ENCODE data around the gene FGFR3. TPM values are rescaled to one million over a fixed set of nuclear protein-coding genes. Genes with fewer than 3 reads are reported as not detected.

FGFR3 gene
- total and polyA plus RNA-seq, 2 donors, result 3.8 to 13.2 TPM

GRCh38 chr4:1813915-1814314 lies 20.8 kb downstream of the FGFR3 start:
- Histone ChIP-seq H3K27me3 (ENCODE audit: control insufficient read depth in 2 of 2, insufficient read depth in 1 of 2, low read length in 1 of 2) (no peaks in the 10 kb centered on the region), H3K36me3 (ENCODE audit: control insufficient read depth in 2 of 2, insufficient read depth in 2 of 2, low read length in 1 of 2) (peaks cover 72 to 88% of the 10 kb centered on the region in 2 donors), H3K9me3 (ENCODE audit: control insufficient read depth in 2 of 2, insufficient read depth in 1 of 2, low read length in 1 of 2) (no peaks in the 10 kb centered on the region), H3K4me3 (ENCODE audit: low read length in 2 of 2) (no peak overlapping the region), H3K4me1 (ENCODE audit: control insufficient read depth in 2 of 2, insufficient read depth in 2 of 2, low read length in 2 of 2) (peaks cover 0 to 25% of the 10 kb centered on the region in 2 donors), H3K27ac (ENCODE audit: low read depth in 1 of 2, low read length in 1 of 2) (no peak overlapping the region)
- 83% methylated on average over 9 of the region's 9 CpGs for WGBS
- DNase-seq (ENCODE audit: low read depth in 6 of 9, low spot score in 9 of 9), result no peak

GRCh38 chr4:1814453-1814852 lies 21.4 kb downstream of the FGFR3 start:
- peaks cover 0 to 25% of the 10 kb centered on the region in 2 donors for H3K4me1 ChIP-seq (ENCODE audit: control insufficient read depth in 2 of 2, insufficient read depth in 2 of 2, low read length in 2 of 2)
- no peaks in the 10 kb centered on the region for H3K27me3 ChIP-seq (ENCODE audit: control insufficient read depth in 2 of 2, insufficient read depth in 1 of 2, low read length in 1 of 2)
- H3K4me3 ChIP-seq (ENCODE audit: low read length in 2 of 2), result no peak overlapping the region
- H3K9me3 ChIP-seq (ENCODE audit: control insufficient read depth in 2 of 2, insufficient read depth in 1 of 2, low read length in 1 of 2), result no peaks in the 10 kb centered on the region
- 98% methylated on average over 8 of the region's 8 CpGs for WGBS
- DNase-seq (ENCODE audit: low read depth in 6 of 9, low spot score in 9 of 9), result no peak
- H3K27ac ChIP-seq (ENCODE audit: low read depth in 1 of 2, low read length in 1 of 2), result peak overlapping the region in 1 of 2 donors; percentile 32
- H3K36me3 ChIP-seq (ENCODE audit: control insufficient read depth in 2 of 2, insufficient read depth in 2 of 2, low read length in 1 of 2), result peaks cover 77 to 93% of the 10 kb centered on the region in 2 donors

- no peaks in the 10 kb centered on the region for H3K9me3 ChIP-seq (ENCODE audit: control insufficient read depth in 2 of 2, insufficient read depth in 1 of 2, low read length in 1 of 2)
- peaks cover 85 to 95% of the 10 kb centered on the region in 2 donors for H3K36me3 ChIP-seq (ENCODE audit: control insufficient read depth in 2 of 2, insufficient read depth in 2 of 2, low read length in 1 of 2)
- DNase-seq (ENCODE audit: low read depth in 6 of 9, low spot score in 9 of 9), result no peak
- peak overlapping the region in 1 of 2 donors; percentile 17 for H3K27ac ChIP-seq (ENCODE audit: low read depth in 1 of 2, low read length in 1 of 2)
- H3K27me3 ChIP-seq (ENCODE audit: control insufficient read depth in 2 of 2, insufficient read depth in 1 of 2, low read length in 1 of 2), result no peaks in the 10 kb centered on the region
- H3K4me1 ChIP-seq (ENCODE audit: control insufficient read depth in 2 of 2, insufficient read depth in 2 of 2, low read length in 2 of 2), result peaks cover 0 to 18% of the 10 kb centered on the region in 2 donors
- WGBS, result 97% methylated on average over 34 of the region's 34 CpGs
- no peak overlapping the region for H3K4me3 ChIP-seq (ENCODE audit: low read length in 2 of 2)
These were observed 22.3 kb downstream of the FGFR3 start for GRCh38 chr4:1815096-1815996.

GRCh38 chr4:1815997-1816860 lies 23.1 kb downstream of the FGFR3 start:
- Histone ChIP-seq H3K27me3 (ENCODE audit: control insufficient read depth in 2 of 2, insufficient read depth in 1 of 2, low read length in 1 of 2) (no peaks in the 10 kb centered on the region), H3K27ac (ENCODE audit: low read depth in 1 of 2, low read length in 1 of 2) (no peak overlapping the region), H3K4me1 (ENCODE audit: control insufficient read depth in 2 of 2, insufficient read depth in 2 of 2, low read length in 2 of 2) (peaks cover 0 to 12% of the 10 kb centered on the region in 2 donors), H3K9me3 (ENCODE audit: control insufficient read depth in 2 of 2, insufficient read depth in 1 of 2, low read length in 1 of 2) (no peaks in the 10 kb centered on the region), H3K36me3 (ENCODE audit: control insufficient read depth in 2 of 2, insufficient read depth in 2 of 2, low read length in 1 of 2) (peaks cover 81 to 92% of the 10 kb centered on the region in 2 donors), H3K4me3 (ENCODE audit: low read length in 2 of 2) (no peak overlapping the region)
- DNase-seq (ENCODE audit: low read depth in 6 of 9, low spot score in 9 of 9), result no peak
- 96% methylated on average over 25 of the region's 25 CpGs for WGBS

- WGBS, result 96% methylated on average over 10 of the region's 10 CpGs
- H3K9me3 ChIP-seq (ENCODE audit: control insufficient read depth in 2 of 2, insufficient read depth in 1 of 2, low read length in 1 of 2), result no peaks in the 10 kb centered on the region
- H3K27ac ChIP-seq (ENCODE audit: low read depth in 1 of 2, low read length in 1 of 2), result no peak overlapping the region
- no peaks in the 10 kb centered on the region for H3K27me3 ChIP-seq (ENCODE audit: control insufficient read depth in 2 of 2, insufficient read depth in 1 of 2, low read length in 1 of 2)
- no peak overlapping the region for H3K4me3 ChIP-seq (ENCODE audit: low read length in 2 of 2)
- peaks cover 87 to 97% of the 10 kb centered on the region in 2 donors for H3K36me3 ChIP-seq (ENCODE audit: control insufficient read depth in 2 of 2, insufficient read depth in 2 of 2, low read length in 1 of 2)
- H3K4me1 ChIP-seq (ENCODE audit: control insufficient read depth in 2 of 2, insufficient read depth in 2 of 2, low read length in 2 of 2), result peaks cover 0 to 12% of the 10 kb centered on the region in 2 donors
- DNase-seq (ENCODE audit: low read depth in 6 of 9, low spot score in 9 of 9), result no peak
These were observed 26.2 kb downstream of the FGFR3 start for GRCh38 chr4:1819284-1819683.

GRCh38 chr4:1819816-1820215 lies 26.7 kb downstream of the FGFR3 start:
- WGBS, result 97% methylated on average over 7 of the region's 7 CpGs
- no peak for DNase-seq (ENCODE audit: low read depth in 6 of 9, low spot score in 9 of 9)
- Histone ChIP-seq H3K36me3 (ENCODE audit: control insufficient read depth in 2 of 2, insufficient read depth in 2 of 2, low read length in 1 of 2) (peaks cover 86 to 97% of the 10 kb centered on the region in 2 donors), H3K27me3 (ENCODE audit: control insufficient read depth in 2 of 2, insufficient read depth in 1 of 2, low read length in 1 of 2) (no peaks in the 10 kb centered on the region), H3K9me3 (ENCODE audit: control insufficient read depth in 2 of 2, insufficient read depth in 1 of 2, low read length in 1 of 2) (no peaks in the 10 kb centered on the region), H3K4me3 (ENCODE audit: low read length in 2 of 2) (no peak overlapping the region), H3K27ac (ENCODE audit: low read depth in 1 of 2, low read length in 1 of 2) (no peak overlapping the region), H3K4me1 (ENCODE audit: control insufficient read depth in 2 of 2, insufficient read depth in 2 of 2, low read length in 2 of 2) (peaks cover 0 to 12% of the 10 kb centered on the region in 2 donors)

GRCh38 chr4:1821679-1822567 lies 28.8 kb downstream of the FGFR3 start:
- no peak for DNase-seq (ENCODE audit: low read depth in 6 of 9, low spot score in 9 of 9)
- no peak overlapping the region for H3K4me3 ChIP-seq (ENCODE audit: low read length in 2 of 2)
- 97% methylated on average over 18 of the region's 18 CpGs for WGBS
- peaks cover 86 to 97% of the 10 kb centered on the region in 2 donors for H3K36me3 ChIP-seq (ENCODE audit: control insufficient read depth in 2 of 2, insufficient read depth in 2 of 2, low read length in 1 of 2)
- H3K27me3 ChIP-seq (ENCODE audit: control insufficient read depth in 2 of 2, insufficient read depth in 1 of 2, low read length in 1 of 2), result no peaks in the 10 kb centered on the region
- H3K9me3 ChIP-seq (ENCODE audit: control insufficient read depth in 2 of 2, insufficient read depth in 1 of 2, low read length in 1 of 2), result no peaks in the 10 kb centered on the region
- H3K27ac ChIP-seq (ENCODE audit: low read depth in 1 of 2, low read length in 1 of 2), result no peak overlapping the region
- no peaks in the 10 kb centered on the region for H3K4me1 ChIP-seq (ENCODE audit: control insufficient read depth in 2 of 2, insufficient read depth in 2 of 2, low read length in 2 of 2)

- Histone ChIP-seq H3K36me3 (ENCODE audit: control insufficient read depth in 2 of 2, insufficient read depth in 2 of 2, low read length in 1 of 2) (peaks cover 84 to 90% of the 10 kb centered on the region in 2 donors), H3K27me3 (ENCODE audit: control insufficient read depth in 2 of 2, insufficient read depth in 1 of 2, low read length in 1 of 2) (no peaks in the 10 kb centered on the region), H3K4me3 (ENCODE audit: low read length in 2 of 2) (no peak overlapping the region), H3K27ac (ENCODE audit: low read depth in 1 of 2, low read length in 1 of 2) (no peak overlapping the region), H3K4me1 (ENCODE audit: control insufficient read depth in 2 of 2, insufficient read depth in 2 of 2, low read length in 2 of 2) (no peaks in the 10 kb centered on the region), H3K9me3 (ENCODE audit: control insufficient read depth in 2 of 2, insufficient read depth in 1 of 2, low read length in 1 of 2) (no peaks in the 10 kb centered on the region)
- 95% methylated on average over 37 of the region's 37 CpGs for WGBS
- DNase-seq (ENCODE audit: low read depth in 6 of 9, low spot score in 9 of 9), result no peak
These were observed 29.8 kb downstream of the FGFR3 start for GRCh38 chr4:1822568-1823544.
